Breast epithelium (tissue), 3 donors: ENCODE results near the gene PRELID1.

Experiments
- POLR2AphosphoS5 ChIP-seq, 3 donors: sonication (generic); formaldehyde crosslinking; IDR thresholded peaks; one replicate each; pipeline ENCODE4 v1.6.1; 2017; ENCODE audit warnings: antibody characterized with exemption in 3 of 3
- TF ChIP-seq, protein P1 (sequence below), 3 donors: fragments of 450-650 bp; IDR thresholded peaks; one replicate each; pipeline ENCODE4 v1.5.1; 2016 to 2017; ENCODE audit warnings: antibody characterized with exemption in 3 of 3, mild to moderate bottlenecking in 3 of 3, moderate library complexity in 3 of 3

DNA sequence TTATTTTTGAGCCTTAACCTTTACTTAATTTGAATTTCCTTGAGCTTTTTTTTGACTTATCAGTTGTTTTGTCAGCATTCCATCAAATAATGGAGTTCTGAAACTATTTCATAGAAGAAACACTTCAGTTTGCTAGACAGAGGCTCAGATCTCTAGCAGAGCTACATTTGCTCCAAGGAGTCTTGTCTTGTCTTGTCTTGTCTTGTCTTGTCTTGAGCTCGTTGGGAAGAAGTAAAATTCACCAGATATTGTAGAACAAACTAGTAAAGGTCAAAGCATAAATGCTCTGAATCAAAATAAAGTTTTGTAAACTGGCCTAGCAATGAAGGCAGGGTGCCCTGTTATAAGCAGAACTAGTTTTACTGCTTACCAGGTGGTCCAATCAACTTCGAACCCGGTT, 33.6 kb upstream of the PRELID1 start:
- TF ChIP-seq POLR2AphosphoS5 (IDR thresholded peaks at IDR 0.05): no peak
- TF ChIP-seq, protein P1, sequence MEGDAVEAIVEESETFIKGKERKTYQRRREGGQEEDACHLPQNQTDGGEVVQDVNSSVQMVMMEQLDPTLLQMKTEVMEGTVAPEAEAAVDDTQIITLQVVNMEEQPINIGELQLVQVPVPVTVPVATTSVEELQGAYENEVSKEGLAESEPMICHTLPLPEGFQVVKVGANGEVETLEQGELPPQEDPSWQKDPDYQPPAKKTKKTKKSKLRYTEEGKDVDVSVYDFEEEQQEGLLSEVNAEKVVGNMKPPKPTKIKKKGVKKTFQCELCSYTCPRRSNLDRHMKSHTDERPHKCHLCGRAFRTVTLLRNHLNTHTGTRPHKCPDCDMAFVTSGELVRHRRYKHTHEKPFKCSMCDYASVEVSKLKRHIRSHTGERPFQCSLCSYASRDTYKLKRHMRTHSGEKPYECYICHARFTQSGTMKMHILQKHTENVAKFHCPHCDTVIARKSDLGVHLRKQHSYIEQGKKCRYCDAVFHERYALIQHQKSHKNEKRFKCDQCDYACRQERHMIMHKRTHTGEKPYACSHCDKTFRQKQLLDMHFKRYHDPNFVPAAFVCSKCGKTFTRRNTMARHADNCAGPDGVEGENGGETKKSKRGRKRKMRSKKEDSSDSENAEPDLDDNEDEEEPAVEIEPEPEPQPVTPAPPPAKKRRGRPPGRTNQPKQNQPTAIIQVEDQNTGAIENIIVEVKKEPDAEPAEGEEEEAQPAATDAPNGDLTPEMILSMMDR (IDR thresholded peaks at IDR 0.05): no peak
